Mucosa of descending colon (tissue), 3 donors: ENCODE results near the gene TMIGD2. TPM values are rescaled to one million over a fixed set of nuclear protein-coding genes. Genes with fewer than 3 reads are reported as not detected.
A peak's percentile ranks its signal among the peaks of the same experiment; 100 is the strongest.

Experiments used
- ATAC-seq: fragments of 200-7000 bp; cut with Tn5 transposase; one replicate; pipeline ENCODE4 v1.9.1; 2020; ENCODE audit warnings: mild to moderate bottlenecking, moderate library complexity
- DNase-seq, 3 donors: peaks; one replicate each; pipeline ENCODE4 v3.0.0-alpha.2; 2020
- H3K36me3 ChIP-seq: fragments of 200-600 bp; one replicate; pipeline ENCODE4 v1.8.0; 2021; ENCODE audit warnings: low read depth, mild to moderate bottlenecking
- H3K4me1 ChIP-seq: fragments of 200-600 bp; one replicate; pipeline ENCODE4 v1.8.0; 2021; ENCODE audit warnings: low read depth, mild to moderate bottlenecking
- H3K4me3 ChIP-seq: fragments of 200-600 bp; one replicate; pipeline ENCODE4 v1.8.0; 2021; ENCODE audit warnings: mild to moderate bottlenecking
- H3K9me3 ChIP-seq: fragments of 200-600 bp; one replicate; pipeline ENCODE4 v1.8.0; 2021; ENCODE audit warnings: mild to moderate bottlenecking
- intact Hi-C, 2 donors: fragments of 100-400 bp; cut with DNase I in 1 of 2; cut with micrococcal nuclease in 1 of 2; formaldehyde crosslinking; loops; one replicate each; pipeline versions ENCODE4 v1.11.0 to v1.11.1; 2022; cut with DNase I, micrococcal nuclease
- total RNA-seq, 3 donors: library from RNA; stranded (reverse); fragmentation: NEBNext Ultra II Directional in 2 of 3; extraction: Animal tissue kit (Norgen Biotek cat#: 25700) in 2 of 3; gene quantifications; one replicate each; pipeline versions ENCODE4 v1.2.1 to v1.2.4, GENCODE V29; 2021 to 2023
- TF ChIP-seq, protein P1 (sequence below): fragments of 200-600 bp; IDR thresholded peaks from one replicate; pipeline ENCODE4 v1.8.0; 2022; ENCODE audit warnings: antibody characterized with exemption, mild to moderate bottlenecking
- donor health status: DM: no; HTN: no; CAD: no; lungs with moderate emphysema.
- donor health status: DM: no; HTN: no; CAD: no.
- donor health status: DM: no; HTN: yes; CAD: no.

TMIGD2 gene
- total RNA-seq, 3 donors from 2014 or later: 0.46 to 1.3 (median 1.2) TPM

DNA sequence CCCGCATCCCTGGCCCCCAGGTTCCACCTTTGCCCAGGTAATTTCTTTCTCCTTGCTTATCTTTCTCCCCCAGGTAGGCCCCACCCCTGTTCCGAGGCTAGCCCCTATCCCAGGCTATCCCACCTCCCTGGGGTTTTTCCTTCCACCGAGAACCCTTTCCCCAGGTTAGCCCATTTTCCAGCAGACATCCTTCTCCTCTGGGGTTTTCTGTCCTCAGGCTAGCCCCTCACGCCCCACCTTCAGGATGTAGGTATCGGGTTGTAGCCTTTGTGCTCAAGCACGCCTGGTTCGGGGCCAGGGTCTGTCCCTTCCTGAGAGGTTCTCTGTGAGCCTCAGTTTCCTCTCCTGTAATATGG is 3.0 kb upstream of the TMIGD2 start:
- ATAC-seq (no peak), DNase-seq (no peak)
- Histone ChIP-seq H3K4me1 (no peaks in the 10 kb centered on the region), H3K4me3 (no peak overlapping the region), H3K36me3 (no peaks in the 10 kb centered on the region), H3K9me3 (no peaks in the 10 kb centered on the region)
- intact Hi-C loops: no loop called here
- TF ChIP-seq, protein P1, sequence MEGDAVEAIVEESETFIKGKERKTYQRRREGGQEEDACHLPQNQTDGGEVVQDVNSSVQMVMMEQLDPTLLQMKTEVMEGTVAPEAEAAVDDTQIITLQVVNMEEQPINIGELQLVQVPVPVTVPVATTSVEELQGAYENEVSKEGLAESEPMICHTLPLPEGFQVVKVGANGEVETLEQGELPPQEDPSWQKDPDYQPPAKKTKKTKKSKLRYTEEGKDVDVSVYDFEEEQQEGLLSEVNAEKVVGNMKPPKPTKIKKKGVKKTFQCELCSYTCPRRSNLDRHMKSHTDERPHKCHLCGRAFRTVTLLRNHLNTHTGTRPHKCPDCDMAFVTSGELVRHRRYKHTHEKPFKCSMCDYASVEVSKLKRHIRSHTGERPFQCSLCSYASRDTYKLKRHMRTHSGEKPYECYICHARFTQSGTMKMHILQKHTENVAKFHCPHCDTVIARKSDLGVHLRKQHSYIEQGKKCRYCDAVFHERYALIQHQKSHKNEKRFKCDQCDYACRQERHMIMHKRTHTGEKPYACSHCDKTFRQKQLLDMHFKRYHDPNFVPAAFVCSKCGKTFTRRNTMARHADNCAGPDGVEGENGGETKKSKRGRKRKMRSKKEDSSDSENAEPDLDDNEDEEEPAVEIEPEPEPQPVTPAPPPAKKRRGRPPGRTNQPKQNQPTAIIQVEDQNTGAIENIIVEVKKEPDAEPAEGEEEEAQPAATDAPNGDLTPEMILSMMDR: no peak

- no peaks in the 10 kb centered on the region for H3K4me1 ChIP-seq
- TF ChIP-seq, protein P1: no peak
- ATAC-seq (peak; percentile 65), DNase-seq (peak in 1 of 3 donors; percentile 59)
- no peaks in the 10 kb centered on the region for H3K36me3 ChIP-seq
- no peaks in the 10 kb centered on the region for H3K9me3 ChIP-seq
- H3K4me3 ChIP-seq: no peak within 1 kb of the TSS
- intact Hi-C loops: no loop called here
These were observed 2.5 kb upstream of the TMIGD2 start, which contains the start of gene FSD1 for GRCh38 chr19:4304538-4305256. Gene FSD1, plus strand, starts transcription at chr19:4304598. Its CDS starts 149 bp downstream, at chr19:4304747.

DNA sequence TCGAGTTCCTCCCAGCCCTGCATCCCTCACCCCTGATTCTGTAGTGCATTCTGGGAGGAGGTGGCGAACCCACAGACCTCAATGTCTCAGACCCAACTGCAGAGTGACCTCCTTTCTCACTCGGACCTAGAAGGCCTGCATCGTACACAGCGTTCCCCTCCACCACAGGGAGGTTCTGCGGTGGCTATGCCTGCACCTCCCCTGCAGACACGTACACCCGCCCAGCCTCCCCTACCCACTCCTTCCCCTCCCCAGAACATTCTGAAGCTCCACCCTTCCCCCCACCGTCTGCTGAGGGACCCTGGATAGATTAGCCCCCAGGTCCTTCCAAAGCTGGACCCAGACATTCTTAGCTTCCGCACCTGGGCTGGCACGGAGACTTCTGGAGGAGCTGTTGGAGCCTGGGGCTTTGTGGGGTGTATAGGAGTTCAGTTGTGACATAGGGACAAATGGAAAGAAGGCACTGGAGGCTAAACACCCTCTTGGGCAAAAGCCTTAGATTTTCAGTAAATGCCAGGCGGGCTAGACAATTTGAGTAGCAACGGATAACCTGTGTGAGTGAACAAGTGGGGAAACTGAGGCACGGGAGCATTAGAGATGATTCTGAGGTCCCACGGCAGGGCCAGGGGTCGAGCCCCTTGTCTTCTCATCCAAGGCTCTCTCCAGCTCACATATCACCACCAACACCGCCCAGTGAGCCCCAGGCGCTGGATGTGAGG is 1.8 kb upstream of the TMIGD2 start:
- TF ChIP-seq, protein P1: no peak
- intact Hi-C loops: no loop called here
- no peak overlapping the region for H3K4me3 ChIP-seq
- no peaks in the 10 kb centered on the region for H3K4me1 ChIP-seq
- no peaks in the 10 kb centered on the region for H3K36me3 ChIP-seq
- DNase-seq (no peak), ATAC-seq (peak; percentile 37)
- H3K9me3 ChIP-seq: no peaks in the 10 kb centered on the region

GRCh38 chr19:4301590-4302242 is 473 bp downstream of the TMIGD2 start:
- no peaks in the 10 kb centered on the region for H3K4me1 ChIP-seq
- H3K9me3 ChIP-seq: no peaks in the 10 kb centered on the region
- intact Hi-C loops: no loop called here
- H3K36me3 ChIP-seq: no peaks in the 10 kb centered on the region
- ATAC-seq: peak; percentile 73
- no peak for DNase-seq
- no peak overlapping the region for H3K4me3 ChIP-seq
- TF ChIP-seq, protein P1: no peak

DNA sequence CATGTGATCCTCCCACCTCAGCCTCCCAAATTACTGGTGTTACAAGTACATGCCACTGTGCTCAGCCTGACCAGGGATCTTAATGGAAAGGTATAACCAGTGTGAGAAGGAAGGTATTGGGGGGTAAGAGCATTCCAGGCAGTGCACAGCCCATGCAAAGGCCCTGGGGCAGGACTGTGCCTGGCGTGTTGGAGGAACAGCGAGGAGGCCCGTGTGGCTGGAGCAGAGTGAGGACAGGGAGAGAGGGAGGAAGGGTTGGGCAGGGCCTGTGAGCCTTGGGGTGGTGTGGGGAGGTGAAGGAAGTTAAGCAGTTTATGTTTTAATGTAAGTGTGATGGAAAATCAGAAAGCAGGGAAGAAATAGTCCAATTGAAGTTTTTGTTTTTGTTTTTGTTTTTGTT is 1.6 kb downstream of the TMIGD2 start:
- no peak overlapping the region for H3K4me3 ChIP-seq
- ATAC-seq (no peak), DNase-seq (no peak)
- no peaks in the 10 kb centered on the region for H3K9me3 ChIP-seq
- H3K4me1 ChIP-seq: no peaks in the 10 kb centered on the region
- TF ChIP-seq, protein P1: no peak
- H3K36me3 ChIP-seq: no peaks in the 10 kb centered on the region
- intact Hi-C loops: no loop called here
